ENCODE data around the gene PNPLA3.

GRCh38 chr22:43885786-43886185 is 37.8 kb upstream of the PNPLA3 start:
- TF ChIP-seq TAF1 (IDR thresholded peaks at IDR 0.05; ENCODE audit: borderline replicate concordance, low read depth, low read length) (no peak), POLR2A (IDR thresholded peaks at IDR 0.05; ENCODE audit: low read depth, low read length) (no peak), POLR2AphosphoS5 (IDR thresholded peaks at IDR 0.05; ENCODE audit: low read depth, low read length) (no peak)
